Urothelium cell line (cell line): ENCODE data around the gene GRIN1.

ENCODE experiments used
- DNase-seq: peaks from one replicate; pipeline ENCODE4 v3.0.0; 2011; ENCODE audit warnings: low spot score, mixed read lengths
- FAIRE-seq: peaks from 2 replicates; lab custom pipeline; 2011; peaks lifted over from hg19 to GRCh38; lab: Jason Lieb, UNC

The GRIN1 gene

DNA sequence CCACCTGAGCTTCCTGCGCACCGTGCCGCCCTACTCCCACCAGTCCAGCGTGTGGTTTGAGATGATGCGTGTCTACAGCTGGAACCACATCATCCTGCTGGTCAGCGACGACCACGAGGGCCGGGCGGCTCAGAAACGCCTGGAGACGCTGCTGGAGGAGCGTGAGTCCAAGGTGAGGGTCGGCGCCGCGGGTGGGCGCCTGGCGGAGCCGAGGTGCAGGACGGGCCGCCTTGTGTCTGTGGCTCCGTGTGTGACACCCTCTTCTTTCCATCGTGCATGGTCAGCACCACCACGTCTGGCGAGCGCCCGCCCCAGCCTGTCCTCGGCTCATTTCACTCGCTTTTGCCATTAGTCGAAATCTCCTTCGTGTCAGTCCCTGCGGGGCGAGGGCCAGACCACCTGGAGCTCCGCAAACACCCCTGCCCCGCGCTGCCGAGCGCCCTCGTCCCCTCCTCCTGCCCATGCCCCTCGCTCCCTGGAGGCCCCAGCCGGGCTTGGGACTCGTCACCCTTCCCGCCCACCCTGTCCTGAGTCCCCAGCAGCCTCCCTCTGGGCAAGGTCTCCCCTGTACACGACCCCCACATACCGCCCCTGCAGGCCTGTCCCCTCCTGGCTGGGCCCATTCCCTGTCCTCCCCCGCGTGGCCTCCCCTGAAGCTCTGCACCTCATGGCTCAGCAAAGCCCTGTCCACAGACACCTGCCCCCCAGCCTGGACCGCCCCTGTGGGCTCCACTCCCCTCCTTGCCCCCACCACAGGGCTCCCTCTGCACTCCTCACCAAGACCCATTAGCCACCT, 7.0 kb downstream of the GRIN1 start:
- no peak for FAIRE-seq
- no peak for DNase-seq

DNA sequence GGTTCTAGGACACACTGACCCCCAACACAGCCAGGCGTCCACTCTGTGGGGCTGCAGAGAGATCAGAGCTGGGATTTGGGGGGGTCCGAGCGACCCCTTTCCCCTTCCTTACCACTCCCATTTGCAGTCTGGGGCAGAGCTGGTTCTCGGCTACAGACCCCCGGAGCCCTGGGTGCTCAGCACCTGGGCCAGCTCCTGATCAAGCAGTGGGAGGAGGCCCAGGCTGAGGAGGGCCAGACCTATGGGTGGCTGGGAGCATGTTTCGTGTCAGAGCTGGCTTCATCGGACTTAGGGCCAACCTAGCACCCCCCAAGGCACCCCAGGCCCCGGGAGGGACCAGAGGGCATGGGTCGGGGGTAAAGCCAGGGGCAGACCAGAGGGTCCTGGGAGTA, 7.6 kb downstream of the GRIN1 start:
- no peak for DNase-seq
- peak; percentile 9 for FAIRE-seq

DNA sequence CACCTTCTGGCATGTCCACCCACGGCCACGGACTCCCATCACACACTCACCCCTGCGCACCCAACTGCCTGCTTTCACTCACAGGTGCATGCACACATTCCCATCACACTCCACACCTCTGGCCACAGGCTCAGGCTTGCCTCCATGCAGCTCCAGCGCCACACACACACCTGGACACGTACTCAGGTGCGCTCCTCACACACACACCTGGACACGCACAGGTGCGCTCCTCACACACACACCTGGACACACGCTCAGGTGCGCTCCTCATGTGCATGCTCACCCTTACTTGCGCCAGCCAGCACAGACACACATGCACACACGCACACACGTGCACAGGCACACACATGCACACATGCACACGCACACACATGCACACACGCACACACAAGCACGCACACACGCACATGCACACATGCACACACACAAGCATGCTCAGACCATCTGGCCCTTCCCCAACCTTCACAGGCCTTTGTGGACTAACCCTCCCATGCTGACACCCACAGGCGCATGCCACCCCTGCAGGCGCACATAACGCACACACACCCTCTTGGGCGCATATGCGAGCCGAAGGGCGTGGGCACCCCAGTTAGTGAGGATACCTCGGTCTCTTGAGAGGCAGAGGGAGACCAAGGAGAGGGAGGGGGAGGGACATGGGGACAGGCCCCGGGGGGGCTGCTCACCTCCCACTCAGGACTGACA, 8.3 kb downstream of the GRIN1 start:
- peak; percentile 50 for FAIRE-seq

DNA sequence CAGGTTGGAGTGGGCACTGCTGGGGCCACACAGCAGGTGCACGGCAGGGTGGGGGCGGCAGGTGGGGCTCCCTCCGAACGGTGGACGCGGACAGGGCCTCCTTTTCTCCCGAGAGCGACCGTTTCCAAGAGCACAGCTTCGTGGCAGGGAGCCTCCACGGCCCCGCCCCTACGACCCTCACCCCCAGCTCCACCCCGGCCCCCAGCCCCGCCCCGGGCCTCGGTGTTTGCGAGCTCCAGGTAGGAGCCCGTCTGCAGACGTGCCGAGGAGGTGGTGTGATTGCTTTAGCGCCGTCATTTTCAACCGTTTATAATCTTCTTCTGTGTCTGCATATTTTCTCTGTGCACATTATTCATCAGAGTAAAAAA, 8.8 kb downstream of the GRIN1 start:
- DNase-seq (no peak), FAIRE-seq (no peak)

More for the DNA sequence above, 8.3 kb downstream of the GRIN1 start:
- no peak for DNase-seq

DNA sequence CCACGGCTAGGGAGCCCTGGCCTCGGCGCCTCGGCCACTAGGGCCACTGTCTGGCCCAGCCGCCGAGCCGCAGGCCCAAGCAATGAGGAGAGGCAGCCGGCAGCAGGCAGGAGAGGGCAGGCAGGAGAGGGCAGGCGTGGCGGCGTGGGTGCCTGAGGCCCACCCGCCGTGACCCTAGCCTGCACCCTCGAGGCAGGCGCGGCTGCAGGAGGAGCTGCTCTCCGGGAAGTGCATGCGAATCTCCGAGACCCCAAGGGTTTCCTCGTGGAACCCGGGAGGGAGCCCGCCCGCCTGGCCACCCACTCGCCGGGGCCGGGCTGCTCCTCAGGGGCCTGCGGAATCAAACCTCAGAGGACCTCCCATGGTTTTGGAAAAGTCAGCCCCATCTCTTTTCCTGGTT, 9.3 kb downstream of the GRIN1 start:
- DNase-seq (no peak), FAIRE-seq (no peak)

GRCh38 chr9:137148661-137149060, 9.7 kb downstream of the GRIN1 start:
- DNase-seq: no peak

GRCh38 chr9:137149363-137149762, 10.4 kb downstream of the GRIN1 start:
- DNase-seq (no peak), FAIRE-seq (no peak)

More at GRCh38 chr9:137148661-137149060, 9.7 kb downstream of the GRIN1 start:
- no peak for FAIRE-seq

DNA sequence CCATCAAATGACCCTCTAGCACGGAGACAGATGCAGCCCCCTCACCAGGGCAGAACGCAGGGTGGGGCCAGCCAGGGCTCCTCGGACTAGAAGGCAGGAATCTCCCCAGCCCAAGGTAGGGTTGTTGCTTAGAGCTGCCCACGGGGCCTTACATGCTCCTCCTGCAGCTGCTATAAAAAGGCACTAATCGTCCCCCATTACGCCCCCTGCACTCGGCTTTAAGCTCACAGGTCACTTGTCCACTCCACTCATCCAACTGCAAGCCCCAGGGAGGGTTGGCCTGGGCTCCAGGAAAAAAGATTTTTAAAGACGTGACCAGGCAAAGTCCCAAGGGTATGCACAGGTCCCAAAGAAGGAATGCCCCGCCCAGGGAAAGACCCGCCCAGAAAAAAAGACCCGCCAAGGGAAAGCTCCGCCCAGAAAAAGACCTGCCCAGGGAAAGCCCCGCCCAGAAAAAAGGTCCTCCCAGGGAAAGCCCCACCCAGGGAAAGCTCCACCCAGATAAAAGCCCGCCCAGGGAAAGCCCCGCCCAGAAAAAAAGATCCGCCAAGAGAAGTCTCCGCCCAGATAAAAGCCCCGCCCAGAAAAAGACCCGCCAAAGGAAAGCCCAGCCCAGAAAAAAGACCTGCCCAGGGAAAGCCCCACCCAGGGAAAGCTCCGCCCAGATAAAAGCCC, 11.1 kb downstream of the GRIN1 start:
- no peak for FAIRE-seq
- no peak for DNase-seq

- DNase-seq (peak; percentile 64), FAIRE-seq (no peak)
Observed at GRCh38 chr9:137150617-137151457, 11.9 kb downstream of the GRIN1 start.

DNA sequence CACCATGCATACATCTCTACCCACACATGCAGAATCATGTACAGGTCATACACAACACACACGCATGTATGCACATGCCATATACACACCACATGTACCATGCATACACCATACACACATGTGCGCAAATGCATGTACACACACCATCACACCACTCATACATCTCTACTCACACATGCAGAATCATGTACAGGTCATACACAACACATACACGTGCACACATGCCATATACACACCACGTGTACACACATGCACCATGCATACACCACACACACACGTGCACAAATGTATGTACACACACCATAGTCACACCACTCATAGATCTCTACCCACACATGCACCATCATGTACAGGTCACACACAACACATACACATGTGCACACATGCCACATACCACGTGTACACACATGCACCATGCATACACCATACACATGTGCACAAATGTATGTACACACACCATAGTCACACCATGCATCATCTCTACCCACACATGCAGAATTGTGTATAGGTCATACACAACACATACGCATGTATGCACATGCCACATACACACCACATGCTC, 14.0 kb downstream of the GRIN1 start:
- DNase-seq (no peak), FAIRE-seq (peak; percentile 96)

DNA sequence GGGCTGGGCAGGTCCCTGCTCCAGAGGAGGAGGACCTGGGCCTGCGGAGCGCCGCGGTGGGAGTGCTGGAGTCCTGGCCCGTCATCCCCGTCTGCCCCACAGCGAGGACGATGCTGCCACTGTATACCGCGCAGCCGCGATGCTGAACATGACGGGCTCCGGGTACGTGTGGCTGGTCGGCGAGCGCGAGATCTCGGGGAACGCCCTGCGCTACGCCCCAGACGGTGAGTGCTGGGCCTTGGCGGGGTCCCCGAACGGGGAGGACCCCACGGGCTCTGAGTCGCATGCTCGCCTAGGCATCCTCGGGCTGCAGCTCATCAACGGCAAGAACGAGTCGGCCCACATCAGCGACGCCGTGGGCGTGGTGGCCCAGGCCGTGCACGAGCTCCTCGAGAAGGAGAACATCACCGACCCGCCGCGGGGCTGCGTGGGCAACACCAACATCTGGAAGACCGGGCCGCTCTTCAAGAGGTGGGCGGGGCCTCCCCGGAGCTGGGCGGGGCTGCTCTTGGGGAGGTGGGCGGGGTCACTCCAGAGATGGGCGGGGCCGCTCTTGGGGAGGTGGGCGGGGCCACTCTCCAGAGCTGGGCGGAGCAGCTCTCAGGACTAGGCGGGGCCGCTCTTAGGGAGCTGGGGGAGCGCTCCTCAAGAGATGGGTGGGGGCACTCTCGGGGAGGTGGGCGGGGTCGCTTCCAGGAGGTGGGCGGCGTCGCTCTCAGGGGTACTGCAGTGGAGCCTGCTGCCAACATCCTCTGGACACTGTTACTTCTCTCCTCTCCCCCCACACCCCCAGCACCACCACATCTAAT, 17.8 kb downstream of the GRIN1 start:
- FAIRE-seq (no peak), DNase-seq (no peak)

GRCh38 chr9:137157618-137158415, 18.9 kb downstream of the GRIN1 start:
- FAIRE-seq: peak; percentile 76
- DNase-seq: no peak

GRCh38 chr9:137158625-137159024, 19.7 kb downstream of the GRIN1 start:
- no peak for FAIRE-seq
- DNase-seq: no peak

GRCh38 chr9:137159105-137160053, 20.4 kb downstream of the GRIN1 start:
- DNase-seq (no peak), FAIRE-seq (no peak)

DNA sequence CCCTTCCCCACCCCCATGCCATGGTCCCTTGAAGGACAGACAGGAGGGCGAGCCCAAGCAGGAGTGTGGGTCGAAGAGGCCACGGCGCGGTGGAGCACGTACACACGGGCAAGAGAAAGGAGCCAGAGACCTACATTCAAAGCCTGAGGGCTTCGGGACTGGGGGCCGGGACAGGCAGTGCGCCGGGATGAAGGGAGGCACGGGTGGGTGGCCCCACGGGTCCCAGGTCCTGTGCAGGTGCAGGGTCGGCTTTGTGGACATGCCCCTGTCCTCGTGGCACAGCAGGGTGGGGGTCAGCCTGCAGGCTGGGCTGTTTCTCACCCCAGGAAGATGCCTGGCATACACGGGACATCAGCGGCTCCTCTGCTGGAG, 21.1 kb downstream of the GRIN1 start:
- no peak for FAIRE-seq
- DNase-seq: no peak

DNA sequence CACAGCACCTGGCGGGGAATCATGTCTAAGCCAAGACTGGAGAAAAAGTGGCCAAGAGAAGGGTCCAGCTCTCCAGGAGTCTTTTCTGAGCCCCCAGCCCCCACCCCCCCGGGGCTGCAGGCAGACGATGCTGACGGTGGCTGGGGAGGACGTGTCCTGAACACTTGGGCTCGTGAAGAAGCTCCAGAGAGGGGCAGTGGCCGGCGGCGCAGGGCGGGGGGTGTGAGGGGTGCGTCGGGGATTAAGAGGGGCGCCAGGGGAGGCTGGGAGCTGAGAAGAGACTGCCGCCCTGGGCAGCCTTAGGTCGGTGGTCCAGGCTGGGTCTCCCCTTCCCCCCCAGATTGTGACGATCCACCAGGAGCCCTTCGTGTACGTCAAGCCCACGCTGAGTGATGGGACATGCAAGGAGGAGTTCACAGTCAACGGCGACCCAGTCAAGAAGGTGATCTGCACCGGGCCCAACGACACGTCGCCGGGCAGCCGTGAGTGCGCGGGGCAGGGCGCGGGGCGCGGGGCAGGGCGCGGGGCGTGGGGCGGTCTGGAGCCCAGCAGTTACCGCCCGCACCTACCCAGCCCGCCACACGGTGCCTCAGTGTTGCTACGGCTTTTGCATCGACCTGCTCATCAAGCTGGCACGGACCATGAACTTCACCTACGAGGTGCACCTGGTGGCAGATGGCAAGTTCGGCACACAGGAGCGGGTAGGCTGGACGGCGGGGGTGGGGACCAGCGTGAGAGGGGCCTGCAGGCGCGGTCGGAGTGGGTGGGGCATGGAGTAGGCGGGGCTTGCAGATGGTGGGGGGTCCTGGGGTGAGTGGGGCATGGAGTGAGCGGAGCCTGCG, 22.0 kb downstream of the GRIN1 start:
- no peak for DNase-seq
- FAIRE-seq: no peak
